Testis (tissue), 2 donors: Measurements from ENCODE around the gene DIAPH2.

Experiments
- POLR2A ChIP-seq: fragments of 450-650 bp; IDR thresholded peaks from one replicate; pipeline ENCODE4 v1.6.1; 2017; ENCODE audit warnings: antibody characterized with exemption, mild to moderate bottlenecking, moderate library complexity
- TF ChIP-seq, protein P1 (sequence below), 3 experiments: fragments of 450-650 bp in 2 of 3; fragments of 200-600 bp in 1 of 3; sonication (generic) in 1 of 3; IDR thresholded peaks; one replicate each; pipeline ENCODE4 v1.5.1; 2016 to 2019; ENCODE audit warnings: antibody characterized with exemption in 3 of 3, mild to moderate bottlenecking in 2 of 3, moderate library complexity in 1 of 3

DNA sequence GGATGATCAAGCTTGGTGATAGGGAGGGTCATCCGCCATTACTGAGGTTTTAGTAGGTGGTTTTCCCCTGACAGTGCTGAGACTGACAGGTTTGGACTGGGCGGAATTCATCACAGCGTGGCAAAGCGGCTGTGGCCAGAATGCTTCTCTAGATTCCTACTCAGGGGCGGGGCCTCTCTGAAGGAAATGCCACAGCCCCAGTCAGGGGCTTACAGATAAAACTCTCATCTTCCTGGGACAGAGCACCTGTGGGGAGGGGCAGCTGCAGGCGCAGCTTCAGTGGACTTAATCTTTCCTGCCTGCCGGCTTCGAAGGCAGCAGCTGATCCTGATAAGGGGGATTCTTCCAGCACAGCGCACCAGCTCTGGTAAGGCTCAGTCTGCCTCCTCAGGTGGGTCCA, 515.8 kb downstream of the DIAPH2 start:
- TF ChIP-seq, protein P1, sequence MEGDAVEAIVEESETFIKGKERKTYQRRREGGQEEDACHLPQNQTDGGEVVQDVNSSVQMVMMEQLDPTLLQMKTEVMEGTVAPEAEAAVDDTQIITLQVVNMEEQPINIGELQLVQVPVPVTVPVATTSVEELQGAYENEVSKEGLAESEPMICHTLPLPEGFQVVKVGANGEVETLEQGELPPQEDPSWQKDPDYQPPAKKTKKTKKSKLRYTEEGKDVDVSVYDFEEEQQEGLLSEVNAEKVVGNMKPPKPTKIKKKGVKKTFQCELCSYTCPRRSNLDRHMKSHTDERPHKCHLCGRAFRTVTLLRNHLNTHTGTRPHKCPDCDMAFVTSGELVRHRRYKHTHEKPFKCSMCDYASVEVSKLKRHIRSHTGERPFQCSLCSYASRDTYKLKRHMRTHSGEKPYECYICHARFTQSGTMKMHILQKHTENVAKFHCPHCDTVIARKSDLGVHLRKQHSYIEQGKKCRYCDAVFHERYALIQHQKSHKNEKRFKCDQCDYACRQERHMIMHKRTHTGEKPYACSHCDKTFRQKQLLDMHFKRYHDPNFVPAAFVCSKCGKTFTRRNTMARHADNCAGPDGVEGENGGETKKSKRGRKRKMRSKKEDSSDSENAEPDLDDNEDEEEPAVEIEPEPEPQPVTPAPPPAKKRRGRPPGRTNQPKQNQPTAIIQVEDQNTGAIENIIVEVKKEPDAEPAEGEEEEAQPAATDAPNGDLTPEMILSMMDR (IDR thresholded peaks at IDR 0.05), result no peak
- no peak for TF ChIP-seq POLR2A
